Effector memory CD4-positive, alpha-beta T cell (primary cell): Measurements from ENCODE around the gene HOXA2.

Source experiments
- DNase-seq, 3 donors: peaks; one replicate each; pipeline ENCODE4 v3.0.0-alpha.2; 2020
- H3K27ac ChIP-seq: 2 replicates; pipeline ENCODE4 v1.7.0; 2013; ENCODE audit warnings: mild to moderate bottlenecking, low read length, moderate library complexity; ENCODE audit not compliant: insufficient read depth, poor library complexity, severe bottlenecking
- H3K27me3 ChIP-seq: replicated peaks from 2 replicates; pipeline ENCODE4 v1.7.0; 2013; ENCODE audit warnings: mild to moderate bottlenecking, low read length; ENCODE audit not compliant: insufficient read depth, control insufficient read depth, poor library complexity, severe bottlenecking
- H3K36me3 ChIP-seq: 2 replicates; pipeline ENCODE4 v1.7.0; 2013; ENCODE audit warnings: mild to moderate bottlenecking, low read length, moderate library complexity; ENCODE audit not compliant: control insufficient read depth, insufficient read depth
- H3K4me1 ChIP-seq: 2 replicates; pipeline ENCODE4 v1.7.0; 2013; ENCODE audit warnings: low read length, mild to moderate bottlenecking; ENCODE audit not compliant: control insufficient read depth, insufficient read depth, poor library complexity, severe bottlenecking
- H3K4me3 ChIP-seq: 2 replicates; pipeline ENCODE4 v1.7.0; 2013; ENCODE audit warnings: low read length, low read depth, mild to moderate bottlenecking; ENCODE audit not compliant: insufficient read depth, poor library complexity, severe bottlenecking
- H3K9me3 ChIP-seq: 2 replicates; pipeline ENCODE4 v1.7.0; 2013; ENCODE audit warnings: mild to moderate bottlenecking, low read length, moderate library complexity; ENCODE audit not compliant: control insufficient read depth

HOXA2 gene

GRCh38 chr7:27104341-27105058 lies 2.0 kb upstream of the HOXA2 start:
- Histone ChIP-seq H3K27ac (no peak overlapping the region), H3K9me3 (no peaks in the 10 kb centered on the region), H3K4me3 (no peak overlapping the region), H3K27me3 (peaks cover 28% of the 10 kb centered on the region), H3K4me1 (peaks cover 9% of the 10 kb centered on the region), H3K36me3 (no peaks in the 10 kb centered on the region)
- no peak for DNase-seq

GRCh38 chr7:27103489-27104226 lies 1.2 kb upstream of the HOXA2 start:
- peaks cover 28% of the 10 kb centered on the region for H3K27me3 ChIP-seq
- no peak for DNase-seq
- H3K36me3 ChIP-seq: no peaks in the 10 kb centered on the region
- no peaks in the 10 kb centered on the region for H3K9me3 ChIP-seq
- peaks cover 9% of the 10 kb centered on the region for H3K4me1 ChIP-seq
- no peak overlapping the region for H3K4me3 ChIP-seq
- H3K27ac ChIP-seq: no peak overlapping the region

- no peak for DNase-seq
- Histone ChIP-seq H3K27ac (no peak overlapping the region), H3K9me3 (no peaks in the 10 kb centered on the region), H3K27me3 (peaks cover 35% of the 10 kb centered on the region), H3K4me3 (no peak overlapping the region), H3K4me1 (peaks cover 12% of the 10 kb centered on the region), H3K36me3 (no peaks in the 10 kb centered on the region)
Observed at GRCh38 chr7:27101957-27102580, 414 bp downstream of the HOXA2 start.

GRCh38 chr7:27101171-27101956 lies 1.1 kb downstream of the HOXA2 start:
- no peak for DNase-seq
- peaks cover 35% of the 10 kb centered on the region for H3K27me3 ChIP-seq
- peaks cover 19% of the 10 kb centered on the region for H3K4me1 ChIP-seq
- no peak overlapping the region for H3K4me3 ChIP-seq
- no peak overlapping the region for H3K27ac ChIP-seq
- H3K9me3 ChIP-seq: no peaks in the 10 kb centered on the region
- no peaks in the 10 kb centered on the region for H3K36me3 ChIP-seq

GRCh38 chr7:27100694-27101170 lies 1.8 kb downstream of the HOXA2 start:
- Histone ChIP-seq H3K4me3 (no peak overlapping the region), H3K27me3 (peaks cover 35% of the 10 kb centered on the region), H3K27ac (no peak overlapping the region)

GRCh38 chr7:27099453-27100370 lies 2.8 kb downstream of the HOXA2 start:
- no peak for DNase-seq
- Histone ChIP-seq H3K4me3 (no peak overlapping the region), H3K27me3 (peaks cover 31% of the 10 kb centered on the region), H3K4me1 (peaks cover 25% of the 10 kb centered on the region), H3K36me3 (no peaks in the 10 kb centered on the region), H3K9me3 (no peaks in the 10 kb centered on the region), H3K27ac (no peak overlapping the region)

More at GRCh38 chr7:27100694-27101170, 1.8 kb downstream of the HOXA2 start:
- Histone ChIP-seq H3K36me3 (no peaks in the 10 kb centered on the region), H3K4me1 (peaks cover 22% of the 10 kb centered on the region), H3K9me3 (no peaks in the 10 kb centered on the region)
- DNase-seq: no peak

GRCh38 chr7:27098578-27099451 lies 3.7 kb downstream of the HOXA2 start:
- no peak for DNase-seq
- no peak overlapping the region for H3K27ac ChIP-seq

GRCh38 chr7:27097686-27098577 lies 4.6 kb downstream of the HOXA2 start:
- no peak overlapping the region for H3K4me3 ChIP-seq
- H3K4me1 ChIP-seq: peaks cover 25% of the 10 kb centered on the region
- no peaks in the 10 kb centered on the region for H3K36me3 ChIP-seq
- H3K27ac ChIP-seq: no peak overlapping the region
- H3K27me3 ChIP-seq: peaks cover 17% of the 10 kb centered on the region
- DNase-seq: no peak
- no peaks in the 10 kb centered on the region for H3K9me3 ChIP-seq

More at GRCh38 chr7:27098578-27099451, 3.7 kb downstream of the HOXA2 start:
- Histone ChIP-seq H3K27me3 (peaks cover 24% of the 10 kb centered on the region), H3K4me1 (peaks cover 25% of the 10 kb centered on the region), H3K4me3 (no peak overlapping the region), H3K36me3 (no peaks in the 10 kb centered on the region), H3K9me3 (no peaks in the 10 kb centered on the region)
